Loucy (cell line): ENCODE data around the gene PCDHGA1.
A peak's percentile ranks its signal among the peaks of the same experiment; 100 is the strongest.

Experiments used
- H2AFZ ChIP-seq: fragments of 200-600 bp; sonication (generic); 2 replicates; pipeline ENCODE4 v1.6.0; 2016; ENCODE audit warnings: antibody characterized with exemption, mild to moderate bottlenecking, low read length, moderate library complexity
- H3F3A ChIP-seq: fragments of 200-600 bp; 2 replicates; pipeline ENCODE4 v1.6.0; 2016; ENCODE audit warnings: antibody characterized with exemption, low read depth, mild to moderate bottlenecking
- H3K27me3 ChIP-seq: fragments of 200-600 bp; sonication (generic); 2 replicates; pipeline ENCODE4 v1.6.1; 2014; ENCODE audit warnings: low read length, mild to moderate bottlenecking; ENCODE audit not compliant: insufficient read depth, poor library complexity, severe bottlenecking
- H3K36me3 ChIP-seq: fragments of 200-600 bp; sonication (generic); 2 replicates; pipeline ENCODE4 v1.6.1; 2016; ENCODE audit warnings: low read length; ENCODE audit not compliant: insufficient read depth
- H3K4me1 ChIP-seq: fragments of 200-600 bp; sonication (generic); 2 replicates; pipeline ENCODE4 v1.5.1; 2014; ENCODE audit warnings: low read length, mild to moderate bottlenecking; ENCODE audit not compliant: insufficient read depth, poor library complexity, severe bottlenecking
- H3K4me2 ChIP-seq: fragments of 200-600 bp; sonication (generic); 2 replicates; pipeline ENCODE4 v1.6.0; 2014; ENCODE audit warnings: antibody characterized with exemption, low read length, low read depth, mild to moderate bottlenecking; ENCODE audit not compliant: poor library complexity, severe bottlenecking
- H3K4me3 ChIP-seq: fragments of 200-600 bp; sonication (generic); 2 replicates; pipeline ENCODE4 v1.5.1; 2014; ENCODE audit warnings: low read length, mild to moderate bottlenecking, mixed read lengths; ENCODE audit not compliant: poor library complexity, severe bottlenecking
- H3K79me2 ChIP-seq: fragments of 200-600 bp; sonication (generic); 2 replicates; pipeline ENCODE4 v1.6.1; 2014; ENCODE audit warnings: low read length; ENCODE audit not compliant: insufficient read depth
- H3K9ac ChIP-seq: fragments of 200-600 bp; sonication (generic); 2 replicates; pipeline ENCODE4 v1.6.0; 2014; ENCODE audit warnings: mild to moderate bottlenecking, low read depth, low read length, moderate library complexity; ENCODE audit not compliant: poor library complexity, severe bottlenecking
- H3K9me2 ChIP-seq: fragments of 200-600 bp; sonication (generic); replicated peaks from 2 replicates; pipeline ENCODE4 v1.6.1; 2016; ENCODE audit warnings: low read depth, low read length, mixed read lengths
- H3K9me3 ChIP-seq: fragments of 200-600 bp; sonication (generic); 2 replicates; pipeline ENCODE4 v1.6.1; 2014; ENCODE audit warnings: mild to moderate bottlenecking, antibody characterized with exemption, low read length, low read depth; ENCODE audit not compliant: insufficient read depth
- H4K20me1 ChIP-seq: fragments of 200-600 bp; sonication (generic); 2 replicates; pipeline ENCODE4 v1.6.0; 2014; ENCODE audit warnings: antibody characterized with exemption, low read length, mild to moderate bottlenecking; ENCODE audit not compliant: insufficient read depth, poor library complexity, severe bottlenecking
- CTCF ChIP-seq: fragments of 200-600 bp; sonication (generic); conservative IDR thresholded peaks from 2 replicates; pipeline ENCODE4 v1.5.1; 2014; ENCODE audit warnings: mild to moderate bottlenecking, antibody characterized with exemption, low read length
- EZH2phosphoT487 ChIP-seq: fragments of 200-600 bp; IDR thresholded peaks from 2 replicates; pipeline ENCODE4 v1.6.1; 2018; ENCODE audit warnings: antibody characterized with exemption, mild to moderate bottlenecking, moderate library complexity, borderline replicate concordance

PCDHGA1 gene

GRCh38 chr5:141330299-141331080 lies at the start of gene PCDHGA1:
PCDHGA1 (plus strand) TSS chr5:141330514.
- Histone ChIP-seq H3K4me2 (no peak within 1 kb of the TSS), H3K36me3 (no peaks in the 10 kb centered on the region), H3K9me2 (no peaks in the 10 kb centered on the region), H3K9me3 (no peaks in the 10 kb centered on the region), H3K9ac (no peak within 1 kb of the TSS), H2AFZ (no peak within 1 kb of the TSS), H3K4me1 (no peaks in the 10 kb centered on the region), H3K79me2 (no peaks in the 10 kb centered on the region), H3F3A (no peaks in the 10 kb centered on the region), H4K20me1 (no peaks in the 10 kb centered on the region), H3K4me3 (no peak within 1 kb of the TSS), H3K27me3 (no peaks in the 10 kb centered on the region)
- no peak for TF ChIP-seq EZH2phosphoT487
- peak; percentile 1 for TF ChIP-seq CTCF

- Histone ChIP-seq H3K4me3 (no peak overlapping the region), H3K36me3 (no peaks in the 10 kb centered on the region), H3F3A (no peaks in the 10 kb centered on the region), H3K9me3 (no peaks in the 10 kb centered on the region), H3K4me2 (no peak overlapping the region), H3K27me3 (no peaks in the 10 kb centered on the region), H2AFZ (no peak overlapping the region), H3K9ac (no peak overlapping the region), H3K9me2 (no peaks in the 10 kb centered on the region), H3K4me1 (no peaks in the 10 kb centered on the region), H3K79me2 (no peaks in the 10 kb centered on the region), H4K20me1 (no peaks in the 10 kb centered on the region)
- TF ChIP-seq EZH2phosphoT487 (no peak), CTCF (no peak)
These were observed 31.9 kb upstream of the PCDHGA1 start for GRCh38 chr5:141298376-141298775.

- H3K27me3 ChIP-seq, result no peaks in the 10 kb centered on the region
- H4K20me1 ChIP-seq, result no peaks in the 10 kb centered on the region
- H3K4me1 ChIP-seq, result no peaks in the 10 kb centered on the region
- no peak within 1 kb of the TSS for H3K4me2 ChIP-seq
- H3K9ac ChIP-seq, result no peak within 1 kb of the TSS
- no peaks in the 10 kb centered on the region for H3F3A ChIP-seq
- no peaks in the 10 kb centered on the region for H3K36me3 ChIP-seq
- TF ChIP-seq CTCF, result no peak
- no peak for TF ChIP-seq EZH2phosphoT487
- no peak within 1 kb of the TSS for H3K4me3 ChIP-seq
- H2AFZ ChIP-seq, result no peak within 1 kb of the TSS
- H3K9me3 ChIP-seq, result no peaks in the 10 kb centered on the region; the same call in 1 of the 2 replicates
- H3K9me2 ChIP-seq, result no peaks in the 10 kb centered on the region
- H3K79me2 ChIP-seq, result no peaks in the 10 kb centered on the region
These were observed 26.6 kb upstream of the PCDHGA1 start, which contains the start of gene SLC25A2 for GRCh38 chr5:141303756-141304155. SLC25A2 (minus strand) TSS chr5:141304049; CDS start chr5:141303865, 184 bp downstream.
